Ishikawa (cell line): ENCODE results near the gene DDX31.

Experiments used
- CEBPB ChIP-seq: IDR thresholded peaks from 2 replicates; pipeline ENCODE4 v1.6.1; 2012
- EGR1 ChIP-seq: IDR thresholded peaks from 2 replicates; pipeline ENCODE4 v1.6.1; 2012
- EP300 ChIP-seq: IDR thresholded peaks from 2 replicates; pipeline ENCODE4 v1.6.1; 2012; ENCODE audit warnings: borderline replicate concordance
- MAX ChIP-seq: IDR thresholded peaks from 2 replicates; pipeline ENCODE4 v1.6.1; 2012
- NFIC ChIP-seq: IDR thresholded peaks from 2 replicates; pipeline ENCODE4 v1.6.1; 2012
- RAD21 ChIP-seq: IDR thresholded peaks from 2 replicates; pipeline ENCODE4 v1.6.1; 2012; ENCODE audit warnings: low read depth
- REST ChIP-seq: IDR thresholded peaks from 2 replicates; pipeline ENCODE4 v1.6.1; 2012; ENCODE audit warnings: low read depth, mild to moderate bottlenecking
- TAF1 ChIP-seq: IDR thresholded peaks from 2 replicates; pipeline ENCODE4 v1.6.1; 2012; ENCODE audit warnings: low read depth, mild to moderate bottlenecking
- TEAD4 ChIP-seq: IDR thresholded peaks from 2 replicates; pipeline ENCODE4 v1.6.1; 2012
- USF1 ChIP-seq: IDR thresholded peaks from 2 replicates; pipeline ENCODE4 v1.6.1; 2012
- YY1 ChIP-seq: IDR thresholded peaks from 2 replicates; pipeline ENCODE4 v1.6.1; 2012; ENCODE audit warnings: low read depth

- TF ChIP-seq TAF1 (no peak), REST (no peak), CEBPB (no peak), MAX (no peak), EP300 (no peak), RAD21 (no peak), USF1 (no peak), NFIC (no peak), EGR1 (no peak), YY1 (no peak), TEAD4 (no peak)
Measured at GRCh38 chr9:132547976-132548730, 121.6 kb downstream of the DDX31 start.
